ENCODE measurements around the gene PRPSAP1.

The PRPSAP1 gene

DNA sequence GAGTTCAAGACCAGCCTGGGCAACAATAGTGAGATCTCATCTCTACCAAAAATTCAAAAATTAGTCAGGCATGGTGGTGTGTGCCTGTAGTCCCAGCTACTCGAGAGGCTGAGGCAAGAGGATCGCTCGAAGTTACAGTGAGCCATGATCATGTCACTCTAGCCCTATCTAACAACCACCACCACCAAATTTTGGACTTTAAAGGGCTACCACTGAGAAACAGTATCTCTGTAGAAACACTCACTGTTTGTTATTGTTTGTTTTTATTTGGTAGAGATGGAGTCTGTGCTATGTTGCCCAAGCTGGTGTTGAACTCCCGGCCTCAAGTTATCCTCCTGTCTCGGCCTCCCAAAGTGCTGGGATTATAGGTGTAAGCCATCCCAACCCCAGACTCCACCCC, 89.8 kb downstream of the PRPSAP1 start:
- Histone ChIP-seq H3K4me3 (ENCODE audit: low read depth, low read length) (no peak overlapping the region), H3K27ac (no peak overlapping the region)

DNA sequence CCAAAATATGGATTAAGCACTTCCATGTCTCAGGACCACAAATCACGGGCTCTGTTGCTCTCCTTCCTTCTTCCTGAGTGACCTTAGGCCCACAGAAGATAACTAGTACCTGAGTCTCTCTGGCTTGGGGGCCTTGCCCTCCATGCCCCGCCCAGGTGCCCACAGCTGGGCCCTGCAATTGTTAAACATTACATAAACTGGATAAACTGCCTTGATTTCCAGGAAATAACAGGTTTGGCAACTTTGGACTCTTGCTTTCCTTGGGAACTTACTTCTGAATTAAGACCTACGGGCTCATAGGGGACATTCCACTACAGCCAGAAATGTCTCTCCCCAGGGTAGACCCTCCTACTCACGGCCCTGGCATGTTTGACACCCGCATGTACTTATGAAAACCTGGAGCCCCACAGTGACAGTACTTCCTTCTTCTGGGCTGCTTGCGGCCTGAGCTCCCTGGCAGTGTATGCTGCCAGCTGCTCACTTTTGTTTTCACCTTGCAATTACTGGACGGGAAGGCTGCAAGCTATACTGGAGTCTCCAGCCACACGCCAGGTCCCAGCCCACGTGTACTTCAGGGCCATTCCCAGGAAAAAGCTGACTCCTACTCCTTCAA, 90.9 kb downstream of the PRPSAP1 start:
- Histone ChIP-seq H3K36me3 (peaks cover 17% of the 10 kb centered on the region), H3K27ac (no peak overlapping the region), H3K27me3 (ENCODE audit: insufficient read depth, low read depth, severe bottlenecking) (no peaks in the 10 kb centered on the region), H3K4me3 (ENCODE audit: low read depth, low read length) (no peak overlapping the region), H3K9me3 (ENCODE audit: severe bottlenecking) (no peaks in the 10 kb centered on the region)
- DNase-seq: no peak
- TF ChIP-seq CTCF (IDR thresholded peaks at IDR 0.05; ENCODE audit: low read depth, low read length): no peak

More for the DNA sequence above, 89.8 kb downstream of the PRPSAP1 start:
- peaks cover 26% of the 10 kb centered on the region for H3K36me3 ChIP-seq
- H3K9me3 ChIP-seq (ENCODE audit: severe bottlenecking): no peaks in the 10 kb centered on the region
- no peaks in the 10 kb centered on the region for H3K27me3 ChIP-seq (ENCODE audit: insufficient read depth, low read depth, severe bottlenecking)
- no peak for DNase-seq
- TF ChIP-seq CTCF (IDR thresholded peaks at IDR 0.05; ENCODE audit: low read depth, low read length): no peak

- no peaks in the 10 kb centered on the region for H3K27me3 ChIP-seq (ENCODE audit: insufficient read depth, low read depth, severe bottlenecking)
- H3K27ac ChIP-seq: no peak overlapping the region
- no peak for DNase-seq
- no peaks in the 10 kb centered on the region for H3K9me3 ChIP-seq (ENCODE audit: severe bottlenecking)
- TF ChIP-seq CTCF (IDR thresholded peaks at IDR 0.05; ENCODE audit: low read depth, low read length): no peak
- H3K36me3 ChIP-seq: peaks cover 6% of the 10 kb centered on the region
- H3K4me3 ChIP-seq (ENCODE audit: low read depth, low read length): no peak overlapping the region
Measured at GRCh38 chr17:76261421-76262215, 92.1 kb downstream of the PRPSAP1 start.

GRCh38 chr17:76260669-76261068, 93.0 kb downstream of the PRPSAP1 start:
- DNase-seq: no peak
- TF ChIP-seq CTCF (IDR thresholded peaks at IDR 0.05; ENCODE audit: low read depth, low read length): no peak
- H3K4me3 ChIP-seq (ENCODE audit: low read depth, low read length): no peak overlapping the region
- no peaks in the 10 kb centered on the region for H3K27me3 ChIP-seq (ENCODE audit: insufficient read depth, low read depth, severe bottlenecking)
- H3K9me3 ChIP-seq (ENCODE audit: severe bottlenecking): no peaks in the 10 kb centered on the region
- H3K27ac ChIP-seq: no peak overlapping the region
- peaks cover under 1% of the 10 kb centered on the region for H3K36me3 ChIP-seq

GRCh38 chr17:76260220-76260619, 93.5 kb downstream of the PRPSAP1 start:
- TF ChIP-seq CTCF (IDR thresholded peaks at IDR 0.05; ENCODE audit: low read depth, low read length): no peak
- Histone ChIP-seq H3K36me3 (no peaks in the 10 kb centered on the region), H3K27me3 (ENCODE audit: insufficient read depth, low read depth, severe bottlenecking) (no peaks in the 10 kb centered on the region), H3K27ac (no peak overlapping the region), H3K4me3 (ENCODE audit: low read depth, low read length) (no peak overlapping the region), H3K9me3 (ENCODE audit: severe bottlenecking) (no peaks in the 10 kb centered on the region)
- DNase-seq: no peak
